ENCODE data around the gene DMRT3. TPM values are rescaled to one million over a fixed set of nuclear protein-coding genes. Genes with fewer than 3 reads are reported as not detected.

DMRT3 gene
- total RNA-seq, 3 donors from 2014 or later (not counting 1 experiment from before 2014, with no cell fraction given), result not detected

DNA sequence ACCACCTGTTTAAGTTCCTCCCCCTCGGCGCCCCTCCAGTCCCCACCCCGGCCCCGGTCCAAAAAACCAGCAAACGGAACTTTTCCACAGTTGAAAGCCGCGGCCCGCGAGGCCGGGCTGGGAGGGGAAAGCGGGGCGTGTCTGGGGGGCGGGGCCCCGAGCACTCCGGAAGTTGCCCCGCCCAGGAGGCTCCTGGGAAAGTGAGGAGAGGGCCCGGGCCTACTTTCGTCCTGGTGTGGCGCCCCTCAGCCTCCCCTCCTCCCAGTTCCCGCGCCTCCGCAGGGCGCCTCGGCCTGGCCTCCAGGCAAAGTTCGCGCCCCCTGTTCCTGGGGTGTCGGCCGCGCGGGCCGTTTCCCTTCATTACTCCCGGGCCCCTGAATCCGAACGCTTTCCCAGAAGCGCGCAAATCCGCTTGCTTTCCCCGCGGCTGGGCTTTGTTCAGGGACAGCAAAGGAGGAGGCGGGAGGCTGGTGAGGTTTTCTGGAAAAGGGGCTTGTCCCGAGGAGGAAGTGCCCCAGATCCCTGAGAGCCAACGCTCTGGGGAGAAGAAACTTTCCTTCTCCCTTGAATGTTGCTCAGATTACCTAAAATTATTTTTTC lies 4.5 kb upstream of the DMRT3 start:
- Mint-ChIP-seq H3K36me3 (no peaks in the 10 kb centered on the region), H3K27ac (no peak overlapping the region), H3K4me1 (peaks cover 5 to 6% of the 10 kb centered on the region in 2 donors), H3K9me3 (no peaks in the 10 kb centered on the region), H3K4me3 (peak overlapping the region; percentile 31), H3K27me3 (ENCODE audit: low read depth in 2 of 2) (peaks cover 61 to 69% of the 10 kb centered on the region in 2 donors)
- 4% methylated on average over 42 of the region's 42 CpGs for WGBS (ENCODE audit: insufficient coverage)
- H3K4me1 ChIP-seq (ENCODE audit: control insufficient read depth, insufficient read depth, low read length), result peaks cover 29% of the 10 kb centered on the region
- no peak for DNase-seq
- intact Hi-C loops (cut with micrococcal nuclease), result no loop called here
- H3K4me3 ChIP-seq (ENCODE audit: low read length), result no peak overlapping the region
- TF ChIP-seq, protein P1, sequence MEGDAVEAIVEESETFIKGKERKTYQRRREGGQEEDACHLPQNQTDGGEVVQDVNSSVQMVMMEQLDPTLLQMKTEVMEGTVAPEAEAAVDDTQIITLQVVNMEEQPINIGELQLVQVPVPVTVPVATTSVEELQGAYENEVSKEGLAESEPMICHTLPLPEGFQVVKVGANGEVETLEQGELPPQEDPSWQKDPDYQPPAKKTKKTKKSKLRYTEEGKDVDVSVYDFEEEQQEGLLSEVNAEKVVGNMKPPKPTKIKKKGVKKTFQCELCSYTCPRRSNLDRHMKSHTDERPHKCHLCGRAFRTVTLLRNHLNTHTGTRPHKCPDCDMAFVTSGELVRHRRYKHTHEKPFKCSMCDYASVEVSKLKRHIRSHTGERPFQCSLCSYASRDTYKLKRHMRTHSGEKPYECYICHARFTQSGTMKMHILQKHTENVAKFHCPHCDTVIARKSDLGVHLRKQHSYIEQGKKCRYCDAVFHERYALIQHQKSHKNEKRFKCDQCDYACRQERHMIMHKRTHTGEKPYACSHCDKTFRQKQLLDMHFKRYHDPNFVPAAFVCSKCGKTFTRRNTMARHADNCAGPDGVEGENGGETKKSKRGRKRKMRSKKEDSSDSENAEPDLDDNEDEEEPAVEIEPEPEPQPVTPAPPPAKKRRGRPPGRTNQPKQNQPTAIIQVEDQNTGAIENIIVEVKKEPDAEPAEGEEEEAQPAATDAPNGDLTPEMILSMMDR (IDR thresholded peaks at IDR 0.05), result no peak
- H3K36me3 ChIP-seq (ENCODE audit: control insufficient read depth, insufficient read depth, low read length), result no peaks in the 10 kb centered on the region
- H3K27me3 ChIP-seq (ENCODE audit: control insufficient read depth, insufficient read depth, low read length), result peaks cover 69% of the 10 kb centered on the region
- H3K9me3 ChIP-seq (ENCODE audit: control insufficient read depth, insufficient read depth, low read length), result no peaks in the 10 kb centered on the region
- no peak for ATAC-seq
- H3K27ac ChIP-seq (ENCODE audit: low read length), result no peak overlapping the region

DNA sequence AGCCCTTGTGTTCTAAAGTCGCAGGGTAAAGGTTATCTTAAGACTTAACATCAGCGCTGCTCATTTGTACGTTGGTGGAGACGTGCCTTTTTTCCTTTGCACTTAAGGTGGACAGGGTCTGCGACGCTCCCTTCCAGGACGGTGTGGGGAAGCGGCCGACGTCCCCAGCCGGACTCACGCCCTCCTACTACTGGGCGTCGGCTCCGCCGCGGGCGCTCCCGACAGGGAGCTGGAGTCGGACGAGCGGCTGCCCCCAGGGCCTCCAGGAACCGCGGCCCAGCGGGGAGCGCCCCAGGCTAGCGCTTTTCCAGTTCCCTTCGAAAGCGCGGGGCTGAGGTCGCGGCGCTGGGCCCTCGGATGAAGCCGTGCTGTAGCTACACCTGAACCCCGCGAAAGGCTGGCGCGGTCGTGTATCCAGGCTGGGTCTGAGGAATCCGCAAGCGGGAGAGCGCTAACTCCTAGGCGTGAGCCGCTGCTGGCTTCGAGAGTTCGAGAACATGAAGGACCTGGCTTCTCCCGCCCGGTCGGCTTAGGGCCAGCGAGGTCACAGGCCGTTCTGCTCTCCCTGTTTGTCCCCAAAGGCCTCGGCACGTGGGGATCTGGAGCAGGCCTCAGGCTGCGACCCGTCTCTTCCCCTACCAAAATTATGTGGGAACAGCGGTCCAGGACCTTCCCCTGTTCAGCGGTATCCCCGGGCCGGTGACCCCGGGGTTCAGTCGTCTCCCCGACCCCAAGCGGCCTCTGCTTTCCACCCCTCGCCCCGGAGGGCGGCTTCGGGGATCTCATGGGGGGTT lies 3.8 kb upstream of the DMRT3 start:
- ATAC-seq, result no peak
- H3K27me3 ChIP-seq (ENCODE audit: control insufficient read depth, insufficient read depth, low read length), result peaks cover 66% of the 10 kb centered on the region
- H3K9me3 Mint-ChIP-seq, result no peaks in the 10 kb centered on the region

DNA sequence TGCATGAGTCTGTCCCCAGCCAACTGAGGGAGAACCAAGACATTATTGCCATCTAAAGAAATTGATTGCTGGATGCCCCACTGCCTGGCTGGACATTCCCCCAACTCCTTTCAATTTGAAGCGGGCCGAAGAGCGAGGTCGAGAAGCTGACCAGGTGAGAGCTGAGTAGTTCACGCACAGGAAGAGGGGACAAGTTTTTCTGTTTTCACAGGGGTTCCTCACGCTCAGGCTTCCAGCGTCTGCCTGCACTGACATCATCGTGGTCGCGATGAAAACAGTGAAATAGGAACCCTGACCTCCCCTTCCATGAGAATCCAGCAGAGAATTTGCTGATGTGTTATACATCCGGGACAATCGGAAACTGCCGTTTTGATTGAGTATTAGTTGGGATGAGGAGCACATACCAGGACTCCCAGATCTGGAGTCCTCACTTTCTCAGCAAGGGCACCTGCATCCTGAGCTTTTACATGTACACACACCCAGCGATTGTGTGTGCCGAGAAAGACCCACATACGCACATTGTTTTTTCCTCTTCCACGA lies 3.1 kb upstream of the DMRT3 start:
- DNase-seq (no peak), ATAC-seq (no peak)
- Histone ChIP-seq H3K27me3 (ENCODE audit: control insufficient read depth, insufficient read depth, low read length) (peaks cover 64% of the 10 kb centered on the region), H3K4me1 (ENCODE audit: control insufficient read depth, insufficient read depth, low read length) (peaks cover 29% of the 10 kb centered on the region), H3K9me3 (ENCODE audit: control insufficient read depth, insufficient read depth, low read length) (no peaks in the 10 kb centered on the region), H3K36me3 (ENCODE audit: control insufficient read depth, insufficient read depth, low read length) (no peaks in the 10 kb centered on the region), H3K27ac (ENCODE audit: low read length) (no peak overlapping the region), H3K4me3 (ENCODE audit: low read length) (no peak overlapping the region)
- no peaks in the 10 kb centered on the region for H3K36me3 Mint-ChIP-seq
- 13% methylated on average over 17 of the region's 17 CpGs for WGBS (ENCODE audit: insufficient coverage)
- no peaks in the 10 kb centered on the region for H3K4me1 Mint-ChIP-seq
- no peak overlapping the region for H3K27ac Mint-ChIP-seq
- intact Hi-C loops (cut with micrococcal nuclease), result no loop called here
- H3K9me3 Mint-ChIP-seq, result no peaks in the 10 kb centered on the region
- TF ChIP-seq, protein P1 (IDR thresholded peaks at IDR 0.05), result no peak
- H3K4me3 Mint-ChIP-seq, result peak overlapping the region; percentile 17
- H3K27me3 Mint-ChIP-seq (ENCODE audit: low read depth in 2 of 2), result peaks cover 57 to 60% of the 10 kb centered on the region in 2 donors

More for the DNA sequence above, 3.8 kb upstream of the DMRT3 start:
- Histone ChIP-seq H3K36me3 (ENCODE audit: control insufficient read depth, insufficient read depth, low read length) (no peaks in the 10 kb centered on the region), H3K4me1 (ENCODE audit: control insufficient read depth, insufficient read depth, low read length) (peaks cover 29% of the 10 kb centered on the region), H3K27ac (ENCODE audit: low read length) (no peak overlapping the region), H3K9me3 (ENCODE audit: control insufficient read depth, insufficient read depth, low read length) (no peaks in the 10 kb centered on the region), H3K4me3 (ENCODE audit: low read length) (no peak overlapping the region)
- peaks cover 58 to 62% of the 10 kb centered on the region in 2 donors for H3K27me3 Mint-ChIP-seq (ENCODE audit: low read depth in 2 of 2)
- 7% methylated on average over 68 of the region's 68 CpGs for WGBS (ENCODE audit: insufficient coverage)
- H3K4me1 Mint-ChIP-seq, result peaks cover 4 to 5% of the 10 kb centered on the region in 2 donors
- intact Hi-C loops (cut with micrococcal nuclease), result no loop called here
- no peak overlapping the region for H3K27ac Mint-ChIP-seq
- peak overlapping the region; percentile 31 for H3K4me3 Mint-ChIP-seq
- TF ChIP-seq, protein P1 (IDR thresholded peaks at IDR 0.05), result no peak
- H3K36me3 Mint-ChIP-seq, result no peaks in the 10 kb centered on the region
- no peak for DNase-seq
